ENCODE results near the gene CCDC39. TPM values are rescaled to one million over a fixed set of nuclear protein-coding genes. Genes with fewer than 3 reads are reported as not detected.
A peak's percentile ranks its signal among the peaks of the same experiment; 100 is the strongest.

The CCDC39 gene
- total and polyA plus RNA-seq, 9 of the 15 experiments (the other 6 are each of a cell fraction or from before 2014, with no cell fraction given), result not detected

- TF ChIP-seq, protein P1, sequence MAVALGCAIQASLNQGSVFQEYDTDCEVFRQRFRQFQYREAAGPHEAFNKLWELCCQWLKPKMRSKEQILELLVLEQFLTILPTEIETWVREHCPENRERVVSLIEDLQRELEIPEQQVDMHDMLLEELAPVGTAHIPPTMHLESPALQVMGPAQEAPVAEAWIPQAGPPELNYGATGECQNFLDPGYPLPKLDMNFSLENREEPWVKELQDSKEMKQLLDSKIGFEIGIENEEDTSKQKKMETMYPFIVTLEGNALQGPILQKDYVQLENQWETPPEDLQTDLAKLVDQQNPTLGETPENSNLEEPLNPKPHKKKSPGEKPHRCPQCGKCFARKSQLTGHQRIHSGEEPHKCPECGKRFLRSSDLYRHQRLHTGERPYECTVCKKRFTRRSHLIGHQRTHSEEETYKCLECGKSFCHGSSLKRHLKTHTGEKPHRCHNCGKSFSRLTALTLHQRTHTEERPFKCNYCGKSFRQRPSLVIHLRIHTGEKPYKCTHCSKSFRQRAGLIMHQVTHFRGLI (CRISPR knock-in tag; IDR thresholded peaks at IDR 0.05), result no peak
- no peak for TF ChIP-seq SRSF3 (IDR thresholded peaks at IDR 0.05; ENCODE audit: insufficient read depth, low read length)
- TF ChIP-seq ZNF384 (IDR thresholded peaks at IDR 0.05; ENCODE audit: low read depth, low read length), result no peak
- peak; percentile 19; the same call in 1 of the 2 replicates for TF ChIP-seq JUND (IDR thresholded peaks at IDR 0.05; ENCODE audit: borderline replicate concordance, low read depth, low read length)
- TF ChIP-seq JUND (tag; IDR thresholded peaks at IDR 0.05; ENCODE audit: borderline replicate concordance, low read depth, low read length), result peak; percentile 55; the same call in 2 of the 3 replicates
- no peak for TF ChIP-seq CHD4 (IDR thresholded peaks at IDR 0.05; ENCODE audit: insufficient read depth, insufficient replicate concordance, low read depth, low read length, poor library complexity, severe bottlenecking)
- TF ChIP-seq, protein P2, sequence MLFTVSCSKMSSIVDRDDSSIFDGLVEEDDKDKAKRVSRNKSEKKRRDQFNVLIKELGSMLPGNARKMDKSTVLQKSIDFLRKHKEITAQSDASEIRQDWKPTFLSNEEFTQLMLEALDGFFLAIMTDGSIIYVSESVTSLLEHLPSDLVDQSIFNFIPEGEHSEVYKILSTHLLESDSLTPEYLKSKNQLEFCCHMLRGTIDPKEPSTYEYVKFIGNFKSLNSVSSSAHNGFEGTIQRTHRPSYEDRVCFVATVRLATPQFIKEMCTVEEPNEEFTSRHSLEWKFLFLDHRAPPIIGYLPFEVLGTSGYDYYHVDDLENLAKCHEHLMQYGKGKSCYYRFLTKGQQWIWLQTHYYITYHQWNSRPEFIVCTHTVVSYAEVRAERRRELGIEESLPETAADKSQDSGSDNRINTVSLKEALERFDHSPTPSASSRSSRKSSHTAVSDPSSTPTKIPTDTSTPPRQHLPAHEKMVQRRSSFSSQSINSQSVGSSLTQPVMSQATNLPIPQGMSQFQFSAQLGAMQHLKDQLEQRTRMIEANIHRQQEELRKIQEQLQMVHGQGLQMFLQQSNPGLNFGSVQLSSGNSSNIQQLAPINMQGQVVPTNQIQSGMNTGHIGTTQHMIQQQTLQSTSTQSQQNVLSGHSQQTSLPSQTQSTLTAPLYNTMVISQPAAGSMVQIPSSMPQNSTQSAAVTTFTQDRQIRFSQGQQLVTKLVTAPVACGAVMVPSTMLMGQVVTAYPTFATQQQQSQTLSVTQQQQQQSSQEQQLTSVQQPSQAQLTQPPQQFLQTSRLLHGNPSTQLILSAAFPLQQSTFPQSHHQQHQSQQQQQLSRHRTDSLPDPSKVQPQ (CRISPR knock-in tag; IDR thresholded peaks at IDR 0.05; ENCODE audit: borderline replicate concordance), result no peak
- TF ChIP-seq, protein P3, sequence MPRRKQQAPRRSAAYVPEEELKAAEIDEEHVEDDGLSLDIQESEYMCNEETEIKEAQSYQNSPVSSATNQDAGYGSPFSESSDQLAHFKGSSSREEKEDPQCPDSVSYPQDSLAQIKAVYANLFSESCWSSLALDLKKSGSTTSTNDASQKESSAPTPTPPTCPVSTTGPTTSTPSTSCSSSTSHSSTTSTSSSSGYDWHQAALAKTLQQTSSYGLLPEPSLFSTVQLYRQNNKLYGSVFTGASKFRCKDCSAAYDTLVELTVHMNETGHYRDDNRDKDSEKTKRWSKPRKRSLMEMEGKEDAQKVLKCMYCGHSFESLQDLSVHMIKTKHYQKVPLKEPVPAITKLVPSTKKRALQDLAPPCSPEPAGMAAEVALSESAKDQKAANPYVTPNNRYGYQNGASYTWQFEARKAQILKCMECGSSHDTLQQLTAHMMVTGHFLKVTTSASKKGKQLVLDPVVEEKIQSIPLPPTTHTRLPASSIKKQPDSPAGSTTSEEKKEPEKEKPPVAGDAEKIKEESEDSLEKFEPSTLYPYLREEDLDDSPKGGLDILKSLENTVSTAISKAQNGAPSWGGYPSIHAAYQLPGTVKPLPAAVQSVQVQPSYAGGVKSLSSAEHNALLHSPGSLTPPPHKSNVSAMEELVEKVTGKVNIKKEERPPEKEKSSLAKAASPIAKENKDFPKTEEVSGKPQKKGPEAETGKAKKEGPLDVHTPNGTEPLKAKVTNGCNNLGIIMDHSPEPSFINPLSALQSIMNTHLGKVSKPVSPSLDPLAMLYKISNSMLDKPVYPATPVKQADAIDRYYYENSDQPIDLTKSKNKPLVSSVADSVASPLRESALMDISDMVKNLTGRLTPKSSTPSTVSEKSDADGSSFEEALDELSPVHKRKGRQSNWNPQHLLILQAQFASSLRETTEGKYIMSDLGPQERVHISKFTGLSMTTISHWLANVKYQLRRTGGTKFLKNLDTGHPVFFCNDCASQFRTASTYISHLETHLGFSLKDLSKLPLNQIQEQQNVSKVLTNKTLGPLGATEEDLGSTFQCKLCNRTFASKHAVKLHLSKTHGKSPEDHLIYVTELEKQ (CRISPR knock-in tag; IDR thresholded peaks at IDR 0.05), result no peak
- TF ChIP-seq ZC3H11A (IDR thresholded peaks at IDR 0.05; ENCODE audit: low read depth, low read length), result no peak
- no peak for TF ChIP-seq ZNF274 (IDR thresholded peaks at IDR 0.05; ENCODE audit: borderline replicate concordance, low read depth, low read length)
- TF ChIP-seq NR4A1 (CRISPR knock-in tag; IDR thresholded peaks at IDR 0.05), result no peak
- TF ChIP-seq NR4A1 (tag; IDR thresholded peaks at IDR 0.05), result no peak
- TF ChIP-seq, protein P4, sequence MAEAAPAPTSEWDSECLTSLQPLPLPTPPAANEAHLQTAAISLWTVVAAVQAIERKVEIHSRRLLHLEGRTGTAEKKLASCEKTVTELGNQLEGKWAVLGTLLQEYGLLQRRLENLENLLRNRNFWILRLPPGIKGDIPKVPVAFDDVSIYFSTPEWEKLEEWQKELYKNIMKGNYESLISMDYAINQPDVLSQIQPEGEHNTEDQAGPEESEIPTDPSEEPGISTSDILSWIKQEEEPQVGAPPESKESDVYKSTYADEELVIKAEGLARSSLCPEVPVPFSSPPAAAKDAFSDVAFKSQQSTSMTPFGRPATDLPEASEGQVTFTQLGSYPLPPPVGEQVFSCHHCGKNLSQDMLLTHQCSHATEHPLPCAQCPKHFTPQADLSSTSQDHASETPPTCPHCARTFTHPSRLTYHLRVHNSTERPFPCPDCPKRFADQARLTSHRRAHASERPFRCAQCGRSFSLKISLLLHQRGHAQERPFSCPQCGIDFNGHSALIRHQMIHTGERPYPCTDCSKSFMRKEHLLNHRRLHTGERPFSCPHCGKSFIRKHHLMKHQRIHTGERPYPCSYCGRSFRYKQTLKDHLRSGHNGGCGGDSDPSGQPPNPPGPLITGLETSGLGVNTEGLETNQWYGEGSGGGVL (CRISPR knock-in tag; IDR thresholded peaks at IDR 0.05), result no peak
Observed at GRCh38 chr3:180601688-180602666, 77.3 kb downstream of the CCDC39 start, which contains the start of gene TTC14 (continued).

Data from K562 (cell line).